Superior temporal gyrus (tissue), 1 donor: ENCODE measurements around the gene HGFAC.

Experiments used
- DNase-seq: peaks from one replicate; pipeline ENCODE4 v3.0.0-alpha.2; 2016; ENCODE audit errors: extremely low spot score

HGFAC gene

DNA sequence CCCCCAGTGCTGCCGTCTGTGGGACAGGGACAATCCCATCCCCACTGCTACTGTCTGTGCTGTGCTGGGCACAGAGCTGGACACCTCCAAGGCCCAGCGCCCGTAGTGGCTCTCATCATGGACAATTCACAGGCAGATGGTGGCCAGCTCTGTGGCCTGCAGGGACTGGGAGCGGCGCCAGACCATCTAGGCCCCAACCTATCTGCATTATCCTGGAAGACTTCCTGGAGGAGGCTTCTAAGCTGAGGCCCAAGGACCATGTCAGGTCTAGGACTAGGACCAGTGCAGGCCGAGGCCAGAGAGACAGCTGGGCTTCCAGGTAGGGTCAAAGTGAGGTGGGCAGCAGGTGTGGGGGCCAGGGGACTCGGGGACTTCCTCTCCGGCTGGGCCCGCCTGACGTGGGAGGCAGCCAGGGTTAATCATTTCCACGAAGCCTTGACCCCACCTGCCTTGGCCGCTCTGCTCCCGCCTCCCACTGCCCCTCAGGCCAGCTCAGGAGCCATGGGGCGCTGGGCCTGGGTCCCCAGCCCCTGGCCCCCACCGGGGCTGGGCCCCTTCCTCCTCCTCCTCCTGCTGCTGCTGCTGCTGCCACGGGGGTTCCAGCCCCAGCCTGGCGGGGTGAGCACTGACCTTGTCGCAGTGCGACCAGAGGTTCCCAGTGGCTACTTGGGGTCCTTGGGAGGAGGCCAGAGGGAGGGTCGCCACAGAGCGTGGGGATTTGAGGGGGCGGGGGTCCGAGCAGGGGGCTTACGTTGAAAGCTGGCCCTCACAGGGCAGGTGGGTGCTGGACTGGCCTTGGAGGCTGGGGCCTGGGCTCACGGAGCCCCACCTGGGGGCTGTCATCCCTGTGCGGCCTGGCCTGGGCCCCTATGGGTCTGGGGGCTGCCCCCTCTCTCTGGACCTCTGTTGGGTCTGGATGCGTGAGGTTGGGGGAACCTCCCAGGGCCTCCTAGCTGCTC is at the start of gene HGFAC:
Gene HGFAC (plus strand): TSS at position 468 of the 959 bp plus-strand sequence. CDS start 34 bp downstream, at position 502.
- no peak for DNase-seq

DNA sequence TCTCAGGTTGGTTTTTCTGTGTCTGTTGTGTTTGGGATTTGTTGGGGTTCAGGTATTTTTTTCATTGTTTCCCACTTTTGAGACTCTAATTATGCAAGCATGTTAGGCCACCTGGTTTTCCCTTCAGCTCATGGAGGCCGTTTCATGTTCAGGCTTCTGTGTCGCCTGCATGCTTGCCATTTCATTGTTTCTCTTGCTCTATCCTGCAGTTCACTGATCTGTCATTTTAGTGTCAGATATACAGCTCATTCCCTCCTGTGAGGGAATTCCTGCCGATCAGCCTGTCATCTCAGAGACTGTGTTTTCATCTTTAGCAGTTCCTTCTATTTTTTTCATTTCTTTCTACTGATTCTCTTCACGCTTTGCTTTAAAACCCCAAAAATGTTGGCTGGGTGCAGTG is 49.4 kb upstream of the HGFAC start:
- DNase-seq: no peak

DNA sequence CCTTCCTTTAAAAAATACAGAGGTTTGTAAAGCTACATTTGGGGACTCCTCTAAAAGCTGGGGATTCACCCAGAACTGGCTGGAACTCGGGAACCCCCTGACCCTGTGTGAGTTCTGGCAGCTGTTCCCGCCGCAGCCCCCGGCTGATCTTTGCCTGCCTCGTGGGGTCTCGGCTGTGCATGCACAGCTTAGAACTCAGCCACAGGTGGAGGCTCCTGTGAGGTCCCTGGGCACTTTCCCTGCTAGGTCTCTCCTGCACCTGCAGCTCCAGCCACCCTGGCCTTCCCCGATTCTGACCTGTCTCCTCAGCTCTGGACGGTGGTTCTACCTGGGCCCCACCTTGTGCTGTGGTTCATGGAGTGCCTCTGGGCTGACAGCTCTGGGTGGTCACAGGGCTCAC is 48.6 kb upstream of the HGFAC start:
- no peak for DNase-seq

DNA sequence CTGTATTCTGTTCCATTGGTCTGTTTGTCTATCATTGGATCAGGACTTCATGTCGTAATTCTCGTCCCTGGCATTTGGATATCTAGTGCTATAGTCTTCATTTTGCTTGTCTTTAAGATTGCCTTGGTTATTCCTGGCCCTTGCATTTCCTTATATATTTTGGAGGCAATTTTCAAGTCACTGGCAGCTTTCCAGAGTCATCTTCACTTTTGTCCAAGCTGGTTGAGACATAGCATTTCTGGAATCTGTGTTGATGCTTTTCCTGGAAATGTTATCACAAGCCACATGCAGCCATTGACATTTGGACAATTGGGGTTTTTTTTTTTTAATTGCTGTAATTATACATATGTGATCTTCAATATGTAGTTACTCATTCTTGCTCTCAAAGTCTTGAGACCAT is 45.2 kb upstream of the HGFAC start:
- DNase-seq: no peak

DNA sequence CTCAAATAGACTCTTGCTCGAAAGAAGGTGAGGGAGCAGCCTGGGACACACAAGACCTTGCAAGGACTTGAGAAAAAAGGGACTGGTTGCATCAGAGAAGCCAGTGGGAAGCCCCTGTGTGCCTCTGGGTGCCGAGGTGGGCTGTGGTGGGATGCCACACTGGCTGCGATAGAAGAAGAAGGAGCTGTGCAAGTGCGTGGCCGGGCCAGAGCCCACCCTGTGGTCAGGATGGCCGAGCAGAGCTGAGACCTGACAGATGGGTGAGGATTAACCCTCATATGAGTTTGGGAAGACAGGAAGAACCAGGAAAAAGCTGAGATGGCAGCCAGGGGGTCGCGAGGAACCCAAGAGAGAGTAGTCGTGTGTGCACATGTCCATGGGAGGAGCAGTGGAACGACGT is 44.6 kb upstream of the HGFAC start:
- no peak for DNase-seq

DNA sequence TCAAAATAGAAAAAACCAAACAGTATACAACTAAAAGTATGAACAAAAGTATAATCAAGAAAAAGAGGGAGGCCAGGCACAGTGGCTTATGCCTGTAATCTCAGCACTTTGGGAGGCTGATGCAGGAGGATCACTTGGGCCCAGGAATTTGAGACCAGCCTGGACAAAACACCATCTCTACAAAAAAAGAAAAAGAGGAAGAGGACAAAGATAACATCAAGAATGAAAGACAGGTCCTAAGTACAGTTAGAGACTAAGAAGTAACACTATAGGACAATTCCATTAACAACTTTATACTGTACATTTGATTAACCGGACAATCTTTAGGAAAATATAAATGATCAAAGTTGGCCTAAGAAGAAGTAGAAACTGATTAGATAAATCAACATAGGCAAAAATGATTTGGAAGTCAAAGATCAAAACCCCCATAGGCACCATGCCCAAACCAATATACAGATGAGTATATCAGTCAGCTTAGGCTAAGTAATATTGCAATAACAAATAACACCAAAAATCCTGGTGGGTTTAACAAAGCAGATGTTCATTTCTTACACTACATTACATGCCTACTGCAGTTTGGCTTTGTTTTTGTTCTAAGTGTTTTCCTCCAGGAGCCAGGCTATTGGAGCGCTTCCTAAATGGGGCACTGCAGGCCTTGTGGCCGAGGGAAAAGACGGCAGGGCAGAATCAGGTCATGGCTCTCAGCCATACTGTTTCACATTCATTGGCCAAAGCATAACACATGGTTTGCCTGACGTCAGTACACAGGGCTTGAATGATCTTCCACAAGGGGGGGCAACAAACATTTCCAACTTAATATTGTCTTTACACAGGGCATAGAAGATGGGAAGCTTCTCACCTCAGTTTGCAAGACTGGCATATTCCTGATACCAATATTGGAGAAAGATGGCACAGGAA is 42.2 kb upstream of the HGFAC start:
- no peak for DNase-seq

DNA sequence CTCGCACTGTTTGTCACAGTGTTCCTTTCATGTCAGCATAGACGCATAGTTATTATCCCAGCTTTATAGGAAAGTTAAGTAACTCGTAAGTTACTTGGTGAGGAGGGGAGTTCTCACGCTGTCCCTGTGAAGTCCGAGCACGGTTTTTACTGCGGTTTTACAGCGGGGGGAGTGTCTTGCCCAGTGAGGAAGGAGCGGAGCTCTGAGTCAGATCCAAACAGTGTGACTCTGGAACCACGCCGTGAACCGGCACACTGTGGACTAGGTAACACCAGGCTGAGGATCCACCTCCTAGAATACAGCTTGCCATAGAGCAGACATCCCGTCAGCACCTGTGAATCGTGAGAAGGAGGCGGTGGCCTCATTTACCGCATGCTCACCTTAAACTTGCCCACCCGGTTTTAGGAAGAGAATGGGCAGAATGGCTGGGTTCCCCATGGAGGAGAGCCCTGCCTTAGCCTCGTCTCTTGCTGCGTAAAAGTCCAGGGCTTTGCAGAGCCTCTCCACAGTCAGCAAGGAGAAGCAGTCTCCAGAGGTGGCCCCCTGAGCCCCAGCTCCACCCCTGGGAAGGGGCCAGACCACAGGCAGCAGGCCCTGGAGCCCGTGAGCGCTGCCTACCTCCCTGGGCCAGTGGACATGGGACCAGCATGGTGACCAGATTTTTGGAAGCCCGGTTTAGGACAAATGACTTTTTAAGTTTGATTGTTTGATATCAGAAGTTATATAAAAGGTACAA is 40.2 kb upstream of the HGFAC start:
- DNase-seq: no peak

DNA sequence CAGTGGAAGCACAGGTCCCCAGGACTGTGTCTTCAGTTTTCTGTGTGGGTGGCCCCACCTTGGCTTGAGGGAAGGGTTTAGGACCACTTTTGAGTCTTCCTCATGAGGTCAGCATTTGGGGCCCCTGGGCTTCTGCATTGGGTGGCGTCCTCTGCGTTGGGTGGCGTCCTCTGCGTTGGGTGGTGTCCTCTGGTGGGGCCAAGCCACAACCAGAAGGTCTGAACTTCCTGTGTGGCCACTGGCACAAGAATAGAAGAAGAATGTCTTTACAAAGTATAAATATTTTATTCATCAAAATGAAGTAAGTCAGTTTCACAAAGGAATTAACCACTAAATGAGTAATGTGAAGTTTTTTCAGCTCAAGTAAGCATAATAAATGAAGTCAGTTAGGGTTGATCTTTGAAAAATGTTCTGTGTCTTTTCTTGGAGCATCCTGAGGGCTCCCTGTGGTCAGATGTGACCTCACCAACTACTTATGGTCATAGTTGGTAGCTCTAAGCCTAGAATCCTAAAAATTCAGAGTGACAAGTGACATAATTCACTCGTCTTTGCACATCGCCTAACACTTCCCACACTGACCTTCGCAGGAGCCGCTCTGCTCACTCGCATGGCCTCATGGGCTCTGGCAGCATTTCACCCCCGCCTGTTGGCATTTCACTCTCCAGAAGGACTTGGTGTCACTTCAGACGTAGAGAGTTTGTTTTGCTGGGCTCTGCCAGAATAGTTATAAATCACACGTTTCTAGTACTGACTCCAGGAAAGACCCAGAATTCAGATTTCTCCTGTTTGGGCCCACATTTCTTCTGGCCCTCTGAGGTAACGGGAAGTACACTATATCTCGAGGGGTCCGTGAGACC is 39.0 kb upstream of the HGFAC start:
- no peak for DNase-seq

DNA sequence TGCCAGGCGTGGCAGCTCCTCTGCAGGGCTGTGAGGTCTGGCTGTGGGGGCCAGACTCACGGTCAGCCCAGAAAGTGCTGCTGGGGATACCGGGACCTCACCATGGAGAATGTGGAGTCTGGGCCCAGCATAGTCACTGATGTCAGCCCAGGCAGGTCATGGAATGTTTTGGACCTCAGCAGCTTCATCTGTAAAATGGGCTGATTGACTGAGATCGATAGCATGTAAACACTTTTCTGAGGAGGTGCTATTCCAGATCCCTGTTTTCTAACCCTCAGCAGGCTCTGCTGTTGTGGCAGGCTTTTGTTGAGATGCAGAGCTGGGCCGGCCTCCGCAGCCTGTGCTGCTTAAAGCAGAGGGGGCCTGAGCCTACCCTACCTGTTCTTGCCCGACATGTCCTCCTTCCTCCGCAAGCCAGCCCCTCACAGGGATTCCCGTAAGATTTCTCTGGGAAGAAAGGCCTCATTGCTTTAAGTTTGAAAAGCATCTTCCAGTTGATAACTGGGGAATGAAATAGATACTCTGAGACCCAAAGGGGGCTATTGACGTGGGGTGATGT is 38.3 kb upstream of the HGFAC start:
- no peak for DNase-seq

DNA sequence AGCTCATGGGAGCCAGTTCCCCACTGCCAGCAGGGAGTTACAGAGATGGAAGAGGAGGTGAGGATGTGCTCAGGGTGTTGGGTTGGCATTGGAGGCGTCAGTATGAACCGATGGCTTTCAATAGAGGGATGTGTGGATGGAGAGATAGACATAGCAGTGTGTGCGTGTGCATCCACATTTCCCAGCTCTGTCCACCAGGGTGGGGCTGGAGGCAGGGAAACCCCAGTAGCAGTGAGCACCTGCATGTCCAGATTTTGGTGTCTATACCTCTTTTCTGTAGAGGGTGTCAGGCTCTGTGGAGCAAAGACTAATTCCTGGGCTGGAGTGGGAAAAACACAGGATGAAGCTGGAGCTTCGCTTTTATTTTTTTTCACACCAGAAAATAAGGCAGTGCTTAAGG is 37.2 kb upstream of the HGFAC start:
- DNase-seq: no peak

DNA sequence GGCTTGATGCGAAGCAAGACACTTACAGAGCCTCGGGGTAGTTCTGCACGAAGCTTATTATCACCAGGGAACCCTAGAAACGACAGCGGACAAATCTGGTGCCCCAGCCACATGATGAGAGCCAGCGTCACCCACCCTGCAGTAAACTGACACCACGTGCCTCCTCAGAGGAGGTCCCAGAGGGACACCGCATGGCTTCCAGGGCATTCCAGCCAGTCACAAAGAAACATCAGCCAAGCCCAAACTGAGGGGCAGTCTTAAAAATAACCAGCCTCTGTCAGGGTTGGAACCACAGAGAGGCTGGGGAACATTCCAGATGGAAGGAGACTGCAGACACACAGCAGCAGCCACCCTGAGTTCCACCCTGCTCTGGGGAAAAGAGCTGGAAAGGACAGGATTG is 36.6 kb upstream of the HGFAC start:
- DNase-seq: no peak

DNA sequence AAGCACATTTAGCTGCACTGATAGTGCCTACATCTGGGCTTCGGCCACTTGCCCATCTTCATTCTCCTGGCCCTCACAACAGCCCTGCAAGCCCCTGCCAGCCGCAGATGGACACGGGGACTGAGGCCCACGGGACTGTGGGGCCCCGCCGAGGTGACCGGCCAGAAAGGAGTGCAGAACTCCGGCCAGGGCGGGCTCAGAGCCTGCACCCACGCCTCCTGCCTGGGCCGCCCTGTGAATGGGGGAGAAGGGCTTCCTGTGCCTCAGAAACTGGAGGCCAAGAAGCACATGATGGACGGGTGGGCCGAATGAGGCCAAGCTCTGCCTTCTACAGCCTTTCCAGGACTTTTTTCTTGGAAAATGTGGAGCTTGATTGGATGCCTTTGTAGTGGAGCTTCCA is 35.7 kb upstream of the HGFAC start:
- no peak for DNase-seq

DNA sequence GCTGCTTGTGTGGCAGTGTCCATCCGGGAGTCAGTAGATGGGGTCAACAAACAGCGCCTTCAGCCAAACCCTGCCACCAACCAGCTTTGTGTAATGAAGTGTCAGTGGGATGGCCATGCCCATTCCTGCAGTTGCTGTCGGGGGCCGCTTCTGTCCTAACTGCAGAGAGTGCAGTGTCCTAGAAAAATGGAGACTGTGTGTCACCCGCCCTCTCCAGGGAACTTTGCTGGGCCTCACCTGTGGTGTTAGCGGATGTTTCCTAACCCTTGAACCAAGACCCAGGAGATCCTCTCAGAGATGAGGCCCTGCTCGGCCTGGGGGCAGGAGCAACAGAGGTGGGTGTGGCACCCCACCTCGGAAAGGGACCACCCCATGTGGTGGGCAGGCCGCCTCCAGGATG is 35.3 kb upstream of the HGFAC start:
- no peak for DNase-seq

DNA sequence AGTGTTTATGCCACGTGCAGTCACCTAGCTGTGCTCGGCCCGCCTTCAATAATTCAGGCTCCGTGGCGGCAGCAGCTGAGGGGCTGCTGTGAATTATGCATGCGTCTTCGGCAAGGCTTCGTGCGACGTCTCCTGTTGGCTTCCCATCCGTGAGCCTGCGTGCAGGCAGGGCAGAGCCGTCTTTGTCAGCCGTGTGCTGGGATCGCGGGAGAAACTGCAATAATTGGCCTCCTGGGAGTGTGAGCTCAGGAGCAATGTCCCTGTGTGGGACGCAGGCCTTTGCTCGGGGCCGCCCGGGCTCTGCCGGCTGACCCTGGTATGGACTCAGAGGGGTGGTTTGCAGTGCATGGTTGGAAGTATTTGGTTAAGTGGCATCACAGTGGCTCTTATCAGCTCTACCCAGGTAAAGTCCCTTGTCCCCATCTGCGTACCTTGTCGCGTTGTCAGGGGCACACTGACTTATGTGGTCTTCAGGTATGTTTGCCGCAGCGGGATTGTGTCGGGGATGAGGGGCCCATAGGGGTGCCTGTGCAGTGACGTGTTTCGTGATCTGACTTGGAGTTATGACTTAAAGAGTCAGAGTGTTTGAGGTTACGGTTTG is 34.5 kb upstream of the HGFAC start:
- no peak for DNase-seq

DNA sequence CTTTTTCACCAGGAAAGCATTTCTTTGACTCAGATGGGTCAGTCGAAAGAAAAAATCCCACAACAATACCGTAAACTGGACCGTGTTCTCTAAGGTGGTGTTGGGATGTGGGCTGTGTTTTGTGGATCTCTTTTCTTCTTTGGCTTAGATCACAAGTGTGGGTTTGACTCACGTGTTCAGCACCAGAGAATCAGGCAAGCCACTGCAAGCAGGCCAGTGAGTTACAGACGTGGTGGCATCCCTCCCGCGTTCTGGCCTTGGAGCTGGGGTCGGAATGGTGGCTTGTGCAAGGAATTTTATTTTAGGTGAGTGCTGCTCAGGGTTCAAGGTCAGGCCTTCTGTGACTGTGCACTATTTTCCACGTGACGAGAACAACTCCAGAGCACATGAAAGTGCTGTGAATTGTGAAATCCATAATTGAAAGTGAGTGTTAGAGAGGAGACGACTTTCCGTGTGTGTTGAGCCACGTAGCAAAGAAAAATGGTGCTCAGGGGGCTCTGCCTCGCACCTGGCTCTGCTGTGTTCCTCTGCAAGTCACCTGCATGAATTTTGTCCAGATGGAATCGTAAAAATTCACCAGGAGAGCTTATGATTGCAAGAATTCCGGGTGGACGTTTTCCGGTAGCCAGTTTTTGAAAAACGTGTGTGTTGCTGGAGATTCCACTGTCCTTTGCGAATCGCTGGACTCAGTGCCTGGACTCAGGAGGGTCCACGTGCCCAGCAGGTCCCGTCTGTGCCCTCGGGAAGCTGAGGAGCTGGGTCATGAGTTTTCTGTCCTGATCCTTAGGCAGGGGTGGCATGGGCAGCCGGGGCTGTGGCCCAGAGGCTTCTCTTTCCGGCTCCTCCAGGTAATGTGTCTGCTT is 33.6 kb upstream of the HGFAC start:
- DNase-seq: no peak

DNA sequence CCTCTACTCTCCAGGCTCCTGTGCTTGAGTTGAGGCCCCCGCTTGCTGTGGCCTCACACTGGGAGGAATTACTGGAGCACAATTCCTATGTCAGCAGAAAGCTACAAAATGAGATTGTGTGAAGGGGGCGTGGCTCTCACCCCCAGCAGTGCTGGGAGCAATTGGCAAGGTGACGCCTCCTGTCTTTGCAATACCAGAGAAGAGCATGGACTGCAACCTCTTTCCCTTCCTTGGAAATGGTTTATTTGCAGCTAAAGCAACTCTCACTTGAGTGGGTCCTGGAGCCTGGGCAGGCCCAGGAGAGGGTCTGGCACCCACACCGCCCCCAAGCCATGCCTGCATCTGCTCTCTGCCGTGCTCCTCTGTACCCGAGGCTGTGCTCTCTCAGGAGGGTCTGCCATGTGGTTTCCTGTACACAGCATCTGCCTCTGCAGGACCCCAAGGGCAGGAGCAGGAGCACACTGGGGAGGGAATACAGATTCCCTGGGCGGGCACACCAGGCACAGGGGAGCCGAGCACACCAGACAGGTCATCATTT is 32.9 kb upstream of the HGFAC start:
- DNase-seq: no peak

DNA sequence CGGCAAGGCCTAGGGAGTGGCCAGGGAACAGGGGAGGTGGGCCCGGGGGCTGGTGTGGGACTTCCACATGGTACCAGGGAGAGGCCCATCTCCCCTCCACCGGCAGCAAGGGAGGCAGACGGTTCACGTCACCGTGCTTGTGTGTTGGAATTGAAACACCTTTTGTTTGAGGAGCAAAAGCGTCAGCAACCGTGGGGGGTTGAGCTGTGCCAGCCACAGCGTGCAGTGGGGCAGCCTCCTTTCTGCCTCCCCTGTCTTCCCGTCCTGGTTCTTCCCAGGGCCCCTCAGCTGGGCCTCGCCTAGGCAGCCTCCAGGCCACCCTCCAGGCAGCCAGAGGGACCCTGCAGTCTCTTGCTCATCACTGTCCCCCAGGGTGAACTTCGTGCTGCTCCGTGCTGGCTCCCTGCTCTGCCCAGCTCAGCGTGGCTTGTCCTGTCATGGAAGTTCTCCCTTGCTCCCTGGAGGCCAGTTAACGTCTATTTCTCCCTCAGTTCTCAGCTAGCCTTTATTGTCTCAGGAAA is 32.1 kb upstream of the HGFAC start:
- no peak for DNase-seq

DNA sequence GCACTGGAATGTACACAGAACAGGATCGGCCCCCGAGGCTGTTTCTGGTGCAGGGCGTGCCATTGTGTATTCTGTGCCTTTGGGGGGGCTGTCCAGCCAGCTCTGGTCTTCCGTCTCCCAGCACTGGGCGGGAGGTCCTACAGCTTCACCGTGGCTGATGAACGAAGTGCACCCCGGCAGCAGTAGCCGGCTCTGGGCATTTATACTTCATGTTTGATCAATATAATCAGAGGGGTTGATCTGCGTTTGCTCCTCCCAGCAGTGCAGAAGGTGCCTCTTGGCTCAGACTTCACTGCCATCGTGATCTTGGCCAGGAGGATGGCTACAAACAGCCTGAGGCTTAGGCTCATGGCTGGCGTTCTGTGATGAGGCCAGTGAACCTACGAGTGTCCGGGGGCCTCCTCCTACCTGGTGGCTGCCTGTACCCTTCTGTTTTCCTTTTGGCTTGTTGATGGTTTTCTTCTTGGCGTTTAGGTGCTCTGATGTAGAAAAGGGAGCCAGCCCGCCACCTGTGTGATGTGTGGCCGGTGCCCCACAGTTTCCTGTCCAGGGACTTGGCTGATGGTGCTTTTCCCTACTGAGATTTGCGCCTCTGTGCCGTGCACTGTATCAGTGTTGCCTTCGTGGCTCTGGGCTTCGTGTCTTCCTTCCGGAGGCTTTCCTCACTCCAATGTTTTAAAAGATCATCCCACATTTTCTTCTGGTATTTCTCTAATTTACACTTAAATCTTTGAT is 31.2 kb upstream of the HGFAC start:
- DNase-seq: no peak
